Neural cell (in vitro differentiated cells): ENCODE measurements around the gene SYT15. TPM values are rescaled to one million over a fixed set of nuclear protein-coding genes. Genes with fewer than 3 reads are reported as not detected.
"Not testable (repeated sequence)": the region's sequence is repeated elsewhere in the genome, so short reads cannot be mapped to it uniquely, and the experiment has no call there.

Source experiments
- H2AFZ ChIP-seq: fragments of 200-600, 300-800 bp; sonication (generic), shearing (Covaris generic); 2 replicates; pipeline ENCODE4 v1.6.0; 2014; ENCODE audit warnings: low read depth, mild to moderate bottlenecking, antibody characterized with exemption, low read length, moderate library complexity
- H3F3A ChIP-seq: fragments of 200-600 bp; shearing (Covaris generic); 2 replicates; pipeline ENCODE4 v1.6.1; 2016; ENCODE audit warnings: mild to moderate bottlenecking, moderate library complexity, mixed read lengths, antibody characterized with exemption, low read length; ENCODE audit not compliant: insufficient read depth, poor library complexity, severe bottlenecking
- H3K27ac ChIP-seq: fragments of 200-600, 300-800 bp; sonication (generic), shearing (Covaris generic); 2 replicates; pipeline ENCODE4 v1.5.1; 2014; ENCODE audit warnings: mild to moderate bottlenecking, low read length, moderate library complexity
- H3K27me3 ChIP-seq: fragments of 300-800, 200-600 bp; sonication (generic), shearing (Covaris generic); 2 replicates; pipeline ENCODE4 v1.6.0; 2014; ENCODE audit warnings: mild to moderate bottlenecking, low read depth, low read length, moderate library complexity; ENCODE audit not compliant: insufficient read depth
- H3K36me3 ChIP-seq: fragments of 300-800, 200-600 bp; sonication (generic), shearing (Covaris generic); 2 replicates; pipeline ENCODE4 v1.5.1; 2014; ENCODE audit warnings: mild to moderate bottlenecking, antibody characterized with exemption, low read length, moderate library complexity; ENCODE audit not compliant: insufficient read depth
- H3K4me2 ChIP-seq: fragments of 300-800, 200-600 bp; sonication (generic), shearing (Covaris generic); 2 replicates; pipeline ENCODE4 v1.6.0; 2014; ENCODE audit warnings: mild to moderate bottlenecking, low read length
- H3K4me3 ChIP-seq: fragments of 300-800, 200-600 bp; sonication (generic), shearing (Covaris generic); 2 replicates; pipeline ENCODE4 v1.5.1; 2014; ENCODE audit warnings: mild to moderate bottlenecking, low read length, moderate library complexity
- H3K79me2 ChIP-seq: fragments of 200-600 bp; shearing (Covaris generic); replicated peaks from 2 replicates; pipeline ENCODE4 v1.6.0; 2014; ENCODE audit warnings: mild to moderate bottlenecking, low read length, moderate library complexity; ENCODE audit not compliant: insufficient read depth
- H3K9ac ChIP-seq: fragments of 300-800, 200-600 bp; sonication (generic), shearing (Covaris generic); 2 replicates; pipeline ENCODE4 v1.6.1; 2016; ENCODE audit warnings: mild to moderate bottlenecking, low read length, mixed read lengths
- H3K9me2 ChIP-seq: fragments of 200-600 bp; shearing (Covaris generic); 2 replicates; pipeline ENCODE4 v1.6.1; 2016; ENCODE audit warnings: mild to moderate bottlenecking, low read length, mixed read lengths; ENCODE audit not compliant: insufficient read depth
- H3K9me3 ChIP-seq: fragments of 200-600, 300-800 bp; sonication (generic), shearing (Covaris generic); 2 replicates; pipeline ENCODE4 v1.6.1; 2016; ENCODE audit warnings: mild to moderate bottlenecking, mixed run types, low read length, moderate library complexity, mixed read lengths
- H4K20me1 ChIP-seq: fragments of 200-600 bp; shearing (Covaris generic); 2 replicates; pipeline ENCODE4 v1.6.1; 2016; ENCODE audit warnings: mild to moderate bottlenecking, mixed run types; ENCODE audit not compliant: insufficient read depth
- CTCF ChIP-seq: fragments of 450-650 bp; IDR thresholded peaks from 2 replicates; pipeline ENCODE4 v1.5.1; 2014; ENCODE audit warnings: antibody characterized with exemption, mild to moderate bottlenecking, moderate library complexity; ENCODE audit not compliant: poor library complexity, severe bottlenecking
- EP300 ChIP-seq: fragments of 450-650 bp; conservative IDR thresholded peaks from 2 replicates; pipeline ENCODE4 v1.6.1; 2014; ENCODE audit warnings: antibody characterized with exemption, mild to moderate bottlenecking, moderate library complexity; ENCODE audit not compliant: poor library complexity, severe bottlenecking
- EZH2 ChIP-seq: fragments of 200-600, 300-800 bp; shearing (Covaris generic), sonication (generic); IDR thresholded peaks from 2 replicates; pipeline ENCODE4 v1.6.1; 2014; ENCODE audit warnings: antibody characterized with exemption, low read length, borderline replicate concordance, mild to moderate bottlenecking; ENCODE audit not compliant: insufficient read depth, poor library complexity, severe bottlenecking
- MXI1 ChIP-seq: fragments of 450-650 bp; conservative IDR thresholded peaks from 2 replicates; pipeline ENCODE4 v1.6.1; 2014; ENCODE audit warnings: antibody characterized with exemption, mild to moderate bottlenecking; ENCODE audit not compliant: poor library complexity, severe bottlenecking
- POLR2AphosphoS5 ChIP-seq: IDR thresholded peaks from 2 replicates; pipeline ENCODE4 v1.6.1; 2012
- RAD21 ChIP-seq: fragments of 450-650 bp; conservative IDR thresholded peaks from 2 replicates; pipeline ENCODE4 v1.6.1; 2014; ENCODE audit warnings: antibody characterized with exemption, mild to moderate bottlenecking, moderate library complexity
- SMC3 ChIP-seq: fragments of 450-650 bp; conservative IDR thresholded peaks from 2 replicates; pipeline ENCODE4 v1.6.1; 2014; ENCODE audit warnings: antibody characterized with exemption, mild to moderate bottlenecking, moderate library complexity; ENCODE audit not compliant: poor library complexity
- TAF1 ChIP-seq: IDR thresholded peaks from 2 replicates; pipeline ENCODE4 v1.6.1; 2012; ENCODE audit warnings: low read depth
- polyA minus RNA-seq: library from RNA; depleted of rRNA, polyadenylated mRNA; stranded (reverse); fragments of >200 nt; gene quantifications from 2 replicates; pipeline ENCODE4 v1.2.3, GENCODE V29; 2014
- polyA plus RNA-seq: library from polyadenylated mRNA; depleted of rRNA; stranded (reverse); fragments of >200 nt; gene quantifications from 2 replicates; pipeline ENCODE4 v1.2.3, GENCODE V29; 2014
- TF ChIP-seq, protein P1 (sequence below): IDR thresholded peaks from 2 replicates; pipeline ENCODE4 v1.6.1; 2012; ENCODE audit warnings: borderline replicate concordance

SYT15 gene
- 0.16 TPM in 1 of 2 replicates, not detected in the other for polyA plus RNA-seq
- 0.24 and 0.35 TPM in 2 replicates for polyA minus RNA-seq

DNA sequence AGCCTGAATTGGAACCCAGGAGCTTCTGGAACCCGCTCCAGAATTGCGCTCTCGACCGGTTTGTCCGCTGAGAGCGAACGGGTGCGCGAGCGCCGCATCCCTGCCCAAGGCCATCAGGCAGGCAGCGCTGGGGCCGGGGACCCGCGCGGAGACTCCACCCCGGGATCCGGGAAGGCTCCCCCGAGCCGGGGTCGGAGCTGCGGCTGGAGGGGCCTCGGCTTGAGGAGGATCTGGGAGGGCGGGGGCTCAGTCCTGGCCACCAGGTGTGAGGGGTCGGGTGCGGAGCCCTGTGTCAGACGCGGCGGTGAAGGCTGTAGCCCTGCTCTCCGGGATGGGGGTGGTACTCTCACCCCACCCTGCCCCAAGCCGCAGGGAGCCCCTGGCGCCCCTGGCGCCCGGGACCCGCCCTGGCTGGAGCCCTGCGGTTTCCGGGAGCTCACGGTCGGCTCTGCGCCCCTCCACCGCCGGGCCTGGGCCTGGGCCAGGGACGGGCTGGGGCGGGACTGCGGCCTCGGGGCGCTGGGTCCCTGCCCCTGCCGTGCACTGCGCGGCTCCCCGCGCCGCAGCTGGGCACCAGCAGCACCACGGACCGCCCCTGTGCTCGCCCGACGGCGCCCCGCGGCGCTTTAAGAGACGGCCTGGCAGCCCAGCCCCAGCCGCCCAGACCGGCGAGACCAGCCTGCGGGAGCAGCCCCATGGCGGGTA lies at the start of gene SYT15:
Gene SYT15, plus strand, starts transcription at position 655 of the 705 bp plus-strand sequence. Its CDS starts 41 bp downstream, at position 696.
- not testable (repeated sequence) for H3K9me2 ChIP-seq, H3K27ac ChIP-seq, H3K79me2 ChIP-seq, H3K36me3 ChIP-seq, H2AFZ ChIP-seq, H3K9me3 ChIP-seq, H3K9ac ChIP-seq, H3K4me2 ChIP-seq, H3K27me3 ChIP-seq, H3F3A ChIP-seq, H4K20me1 ChIP-seq, H3K4me3 ChIP-seq

GRCh38 chr10:46529742-46530141 lies 49.2 kb upstream of the SYT15 start:
- not testable (repeated sequence) for H3K9ac ChIP-seq, H3K4me2 ChIP-seq, H3K9me3 ChIP-seq, H3K27ac ChIP-seq, H3K4me3 ChIP-seq, H3K36me3 ChIP-seq, H2AFZ ChIP-seq, H3K79me2 ChIP-seq, H3K9me2 ChIP-seq, H3K27me3 ChIP-seq, H4K20me1 ChIP-seq, H3F3A ChIP-seq

DNA sequence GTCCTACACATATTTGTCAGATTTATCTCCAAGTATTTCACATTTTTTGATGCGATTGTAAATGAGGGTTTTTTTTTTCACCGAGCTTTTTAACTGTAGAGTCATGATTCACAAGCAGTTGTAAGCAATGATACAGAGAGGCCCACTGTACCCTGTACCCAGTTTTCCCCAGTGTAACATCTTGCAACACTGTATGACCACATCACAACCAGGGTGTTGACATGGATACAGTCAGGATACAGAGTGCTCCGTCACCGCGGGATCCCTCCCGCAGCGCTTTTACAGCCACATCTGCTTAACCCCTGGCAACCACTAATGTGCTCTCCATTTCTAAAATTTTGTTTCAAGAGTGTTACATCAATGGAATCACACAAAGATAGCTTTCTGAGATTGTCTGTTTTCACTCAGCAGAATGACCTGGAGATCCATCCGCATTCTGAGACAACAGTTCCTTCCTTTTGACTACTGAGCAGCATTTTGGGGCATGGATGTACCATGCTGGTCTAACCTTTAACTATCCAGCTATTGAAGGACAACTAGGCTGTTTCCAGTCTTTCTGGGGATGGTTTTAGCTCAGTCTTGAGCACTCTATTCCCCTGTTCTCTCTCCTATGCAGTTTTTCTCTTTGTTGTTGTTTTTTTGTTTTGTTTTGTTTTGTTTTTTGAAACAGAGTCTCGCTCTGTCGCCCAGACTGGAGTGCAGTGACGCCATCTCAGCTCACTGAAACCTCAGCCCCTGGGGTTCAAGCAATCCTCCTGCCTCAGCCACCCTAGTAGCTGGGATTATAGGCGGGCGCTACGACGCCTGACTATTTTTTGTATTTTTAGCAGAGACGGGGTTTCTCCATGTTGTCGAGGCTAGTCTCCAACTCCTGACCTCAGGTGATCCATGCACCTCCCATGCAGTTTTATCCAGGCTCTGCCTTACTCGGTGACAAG lies 48.4 kb upstream of the SYT15 start:
- Histone ChIP-seq H3F3A (no peaks in the 10 kb centered on the region), H3K27me3 (no peaks in the 10 kb centered on the region), H3K4me2 (no peak overlapping the region), H3K9me2 (no peaks in the 10 kb centered on the region), H4K20me1 (no peaks in the 10 kb centered on the region), H3K9ac (no peak overlapping the region), H3K27ac (no peak overlapping the region), H3K79me2 (no peaks in the 10 kb centered on the region), H3K36me3 (no peaks in the 10 kb centered on the region), H2AFZ (no peak overlapping the region), H3K9me3 (no peaks in the 10 kb centered on the region), H3K4me3 (no peak overlapping the region)
- TF ChIP-seq, protein P1, sequence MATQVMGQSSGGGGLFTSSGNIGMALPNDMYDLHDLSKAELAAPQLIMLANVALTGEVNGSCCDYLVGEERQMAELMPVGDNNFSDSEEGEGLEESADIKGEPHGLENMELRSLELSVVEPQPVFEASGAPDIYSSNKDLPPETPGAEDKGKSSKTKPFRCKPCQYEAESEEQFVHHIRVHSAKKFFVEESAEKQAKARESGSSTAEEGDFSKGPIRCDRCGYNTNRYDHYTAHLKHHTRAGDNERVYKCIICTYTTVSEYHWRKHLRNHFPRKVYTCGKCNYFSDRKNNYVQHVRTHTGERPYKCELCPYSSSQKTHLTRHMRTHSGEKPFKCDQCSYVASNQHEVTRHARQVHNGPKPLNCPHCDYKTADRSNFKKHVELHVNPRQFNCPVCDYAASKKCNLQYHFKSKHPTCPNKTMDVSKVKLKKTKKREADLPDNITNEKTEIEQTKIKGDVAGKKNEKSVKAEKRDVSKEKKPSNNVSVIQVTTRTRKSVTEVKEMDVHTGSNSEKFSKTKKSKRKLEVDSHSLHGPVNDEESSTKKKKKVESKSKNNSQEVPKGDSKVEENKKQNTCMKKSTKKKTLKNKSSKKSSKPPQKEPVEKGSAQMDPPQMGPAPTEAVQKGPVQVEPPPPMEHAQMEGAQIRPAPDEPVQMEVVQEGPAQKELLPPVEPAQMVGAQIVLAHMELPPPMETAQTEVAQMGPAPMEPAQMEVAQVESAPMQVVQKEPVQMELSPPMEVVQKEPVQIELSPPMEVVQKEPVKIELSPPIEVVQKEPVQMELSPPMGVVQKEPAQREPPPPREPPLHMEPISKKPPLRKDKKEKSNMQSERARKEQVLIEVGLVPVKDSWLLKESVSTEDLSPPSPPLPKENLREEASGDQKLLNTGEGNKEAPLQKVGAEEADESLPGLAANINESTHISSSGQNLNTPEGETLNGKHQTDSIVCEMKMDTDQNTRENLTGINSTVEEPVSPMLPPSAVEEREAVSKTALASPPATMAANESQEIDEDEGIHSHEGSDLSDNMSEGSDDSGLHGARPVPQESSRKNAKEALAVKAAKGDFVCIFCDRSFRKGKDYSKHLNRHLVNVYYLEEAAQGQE: no peak
- TF ChIP-seq TAF1: no peak
- no peak for TF ChIP-seq POLR2AphosphoS5
- no peak for TF ChIP-seq SMC3
- TF ChIP-seq MXI1: no peak
- TF ChIP-seq EP300: no peak
- TF ChIP-seq CTCF: no peak
- TF ChIP-seq EZH2: no peak
- TF ChIP-seq RAD21: no peak

DNA sequence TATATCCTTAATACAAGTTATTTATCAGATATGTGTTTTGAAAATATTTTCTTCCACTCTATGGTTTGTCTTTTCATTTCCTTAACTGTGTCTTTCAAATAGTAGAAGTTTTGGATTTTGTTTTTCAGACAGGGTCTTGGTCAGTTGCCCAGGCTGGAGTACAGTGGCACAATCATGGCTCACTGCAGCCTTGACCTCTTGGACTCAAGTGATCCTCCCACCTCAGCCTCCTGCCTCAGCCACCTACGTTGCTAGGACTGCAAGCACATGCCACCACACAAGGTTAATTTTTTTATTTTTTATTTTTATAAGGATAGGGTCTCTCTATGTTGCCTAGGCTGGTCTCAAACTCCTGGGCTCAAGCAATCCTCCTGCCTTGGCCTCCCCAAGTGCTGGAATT lies 46.7 kb upstream of the SYT15 start:
- H3K9ac ChIP-seq, H3K79me2 ChIP-seq, H3K9me3 ChIP-seq, H3K27ac ChIP-seq, H3K36me3 ChIP-seq, H2AFZ ChIP-seq, H3K4me3 ChIP-seq, H4K20me1 ChIP-seq, H3K4me2 ChIP-seq, H3K9me2 ChIP-seq, H3F3A ChIP-seq, H3K27me3 ChIP-seq: not testable (repeated sequence)
